Hepatocyte (in vitro differentiated cells): ENCODE data around the gene IKBIP.

ENCODE experiments used
- EZH2 ChIP-seq: fragments of 200-600 bp; sonication (generic); IDR thresholded peaks from 2 replicates; pipeline ENCODE4 v1.6.1; 2016; ENCODE audit warnings: antibody characterized with exemption, mild to moderate bottlenecking, borderline replicate concordance
- EZH2phosphoT487 ChIP-seq: fragments of 200-600 bp; sonication (generic); IDR thresholded peaks from one replicate; pipeline ENCODE4 v1.6.1; 2018; ENCODE audit warnings: antibody characterized with exemption, mild to moderate bottlenecking, low read depth, moderate library complexity; ENCODE audit not compliant: unreplicated experiment, severe bottlenecking
- TF ChIP-seq, protein P1 (sequence below): fragments of 200-600 bp; sonication (generic); IDR thresholded peaks from 2 replicates; pipeline ENCODE4 v1.5.1; 2016; ENCODE audit warnings: antibody characterized with exemption, mild to moderate bottlenecking; ENCODE audit not compliant: poor library complexity

GRCh38 chr12:98587084-98587483, 57.5 kb downstream of the IKBIP start:
- TF ChIP-seq, protein P1, sequence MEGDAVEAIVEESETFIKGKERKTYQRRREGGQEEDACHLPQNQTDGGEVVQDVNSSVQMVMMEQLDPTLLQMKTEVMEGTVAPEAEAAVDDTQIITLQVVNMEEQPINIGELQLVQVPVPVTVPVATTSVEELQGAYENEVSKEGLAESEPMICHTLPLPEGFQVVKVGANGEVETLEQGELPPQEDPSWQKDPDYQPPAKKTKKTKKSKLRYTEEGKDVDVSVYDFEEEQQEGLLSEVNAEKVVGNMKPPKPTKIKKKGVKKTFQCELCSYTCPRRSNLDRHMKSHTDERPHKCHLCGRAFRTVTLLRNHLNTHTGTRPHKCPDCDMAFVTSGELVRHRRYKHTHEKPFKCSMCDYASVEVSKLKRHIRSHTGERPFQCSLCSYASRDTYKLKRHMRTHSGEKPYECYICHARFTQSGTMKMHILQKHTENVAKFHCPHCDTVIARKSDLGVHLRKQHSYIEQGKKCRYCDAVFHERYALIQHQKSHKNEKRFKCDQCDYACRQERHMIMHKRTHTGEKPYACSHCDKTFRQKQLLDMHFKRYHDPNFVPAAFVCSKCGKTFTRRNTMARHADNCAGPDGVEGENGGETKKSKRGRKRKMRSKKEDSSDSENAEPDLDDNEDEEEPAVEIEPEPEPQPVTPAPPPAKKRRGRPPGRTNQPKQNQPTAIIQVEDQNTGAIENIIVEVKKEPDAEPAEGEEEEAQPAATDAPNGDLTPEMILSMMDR = no peak
- TF ChIP-seq EZH2 = no peak
- no peak for TF ChIP-seq EZH2phosphoT487
